ENCODE results near the gene PRKAR2A.

PRKAR2A gene

GRCh38 chr3:48847504-48848423 lies at the start of gene PRKAR2A:
TSS of gene PRKAR2A (minus strand) at chr3:48847874. CDS start at chr3:48847596, 278 bp downstream.
- peak; percentile 87 for DNase-seq

- DNase-seq: no peak
Measured at GRCh38 chr3:48896936-48897335, 49.3 kb upstream of the PRKAR2A start.

GRCh38 chr3:48894516-48894915 lies 46.8 kb upstream of the PRKAR2A start:
- DNase-seq: no peak

- DNase-seq: no peak
Measured at GRCh38 chr3:48891606-48892005, 43.9 kb upstream of the PRKAR2A start.

GRCh38 chr3:48885753-48886152 lies 38.1 kb upstream of the PRKAR2A start:
- DNase-seq: no peak

GRCh38 chr3:48881652-48882114 lies 34.0 kb upstream of the PRKAR2A start:
- DNase-seq: no peak

- no peak for DNase-seq
Measured at GRCh38 chr3:48881006-48881405, 33.3 kb upstream of the PRKAR2A start.

- no peak for DNase-seq
Measured at GRCh38 chr3:48879994-48880377, 32.3 kb upstream of the PRKAR2A start.

- no peak for DNase-seq
Measured at GRCh38 chr3:48879307-48879993, 31.8 kb upstream of the PRKAR2A start.

- DNase-seq: no peak
Measured at GRCh38 chr3:48877671-48878070, 30.0 kb upstream of the PRKAR2A start.

- DNase-seq: no peak
Measured at GRCh38 chr3:48863122-48863521, 15.4 kb upstream of the PRKAR2A start.

- no peak for DNase-seq
Measured at GRCh38 chr3:48859206-48859605, 11.5 kb upstream of the PRKAR2A start.

- no peak for DNase-seq
Measured at GRCh38 chr3:48858709-48859108, 11.0 kb upstream of the PRKAR2A start.

GRCh38 chr3:48857641-48858040 lies 10.0 kb upstream of the PRKAR2A start:
- DNase-seq: no peak

- no peak for DNase-seq
Measured at GRCh38 chr3:48856469-48856868, 8.8 kb upstream of the PRKAR2A start.

- DNase-seq: no peak
Measured at GRCh38 chr3:48855681-48856447, 8.2 kb upstream of the PRKAR2A start.

GRCh38 chr3:48852151-48852550 lies 4.5 kb upstream of the PRKAR2A start:
- no peak for DNase-seq

GRCh38 chr3:48851407-48851806 lies 3.7 kb upstream of the PRKAR2A start:
- peak; percentile 14 for DNase-seq

GRCh38 chr3:48848816-48849515 lies 1.3 kb upstream of the PRKAR2A start:
- no peak for DNase-seq

GRCh38 chr3:48847053-48847503 lies 596 bp downstream of the PRKAR2A start:
- DNase-seq: peak; percentile 72

- DNase-seq: no peak
Measured at GRCh38 chr3:48845170-48845569, 2.5 kb downstream of the PRKAR2A start.

- no peak for DNase-seq
Measured at GRCh38 chr3:48837163-48837562, 10.5 kb downstream of the PRKAR2A start.
